GM23338 (cell line): Measurements from ENCODE around the gene EPHA7. TPM values are rescaled to one million over a fixed set of nuclear protein-coding genes. Genes with fewer than 3 reads are reported as not detected.

Experiments used
- ATAC-seq: fragments of 200-7000 bp; cut with Tn5 transposase; 3 replicates; pipeline ENCODE4 v1.9.1; 2020
- DNase-seq: peaks from one replicate; pipeline ENCODE4 v3.0.0-alpha.2; 2015; ENCODE audit warnings: low spot score
- H2AFZ ChIP-seq: fragments of 200-600 bp; sonication (generic); 2 replicates; pipeline ENCODE4 v1.8.0; 2016; ENCODE audit warnings: antibody characterized with exemption, mild to moderate bottlenecking, moderate library complexity
- H3F3A ChIP-seq: fragments of 200-600 bp; sonication (generic); replicated peaks from 2 replicates; pipeline ENCODE4 v1.8.0; 2017; ENCODE audit warnings: antibody characterized with exemption, mixed run types, low read depth
- H3K27ac ChIP-seq: fragments of 200-600 bp; sonication (generic); 2 replicates; pipeline ENCODE4 v1.6.1; 2016; ENCODE audit warnings: low read depth
- H3K27me3 ChIP-seq: fragments of 200-600 bp; sonication (generic); 2 replicates; pipeline ENCODE4 v1.8.0; 2016; ENCODE audit warnings: mild to moderate bottlenecking, mixed run types, moderate library complexity; ENCODE audit not compliant: insufficient read depth
- H3K36me3 ChIP-seq: fragments of 200-600 bp; sonication (generic); 2 replicates; pipeline ENCODE4 v1.8.0; 2016; ENCODE audit warnings: mild to moderate bottlenecking; ENCODE audit not compliant: insufficient read depth
- H3K4me1 ChIP-seq: fragments of 200-600 bp; sonication (generic); 2 replicates; pipeline ENCODE4 v1.8.0; 2016; ENCODE audit warnings: mild to moderate bottlenecking, moderate library complexity; ENCODE audit not compliant: insufficient read depth
- H3K4me2 ChIP-seq: fragments of 200-600 bp; sonication (generic); 2 replicates; pipeline ENCODE4 v1.7.1; 2017; ENCODE audit warnings: mixed run types
- H3K4me3 ChIP-seq: fragments of 200-600 bp; sonication (generic); 2 replicates; pipeline ENCODE4 v1.6.1; 2016; ENCODE audit warnings: mixed run types
- H3K79me2 ChIP-seq: fragments of 200-600 bp; sonication (generic); replicated peaks from 2 replicates; pipeline ENCODE4 v1.8.0; 2017; ENCODE audit warnings: mild to moderate bottlenecking; ENCODE audit not compliant: insufficient read depth
- H3K9me2 ChIP-seq: fragments of 200-600 bp; sonication (generic); 2 replicates; pipeline ENCODE4 v1.8.0; 2017; ENCODE audit not compliant: insufficient read depth
- H4K20me1 ChIP-seq: fragments of 200-600 bp; sonication (generic); replicated peaks from 2 replicates; pipeline ENCODE4 v1.8.0; 2017; ENCODE audit warnings: mild to moderate bottlenecking; ENCODE audit not compliant: insufficient read depth
- H3K27ac Mint-ChIP-seq: 2 replicates; pipeline ENCODE4 v1.8.0; 2020; ENCODE audit warnings: inconsistent platforms, mild to moderate bottlenecking, moderate library complexity, mixed read lengths
- H3K27me3 Mint-ChIP-seq: 3 replicates; pipeline ENCODE4 v1.8.0; 2022; ENCODE audit warnings: low read depth, mild to moderate bottlenecking, moderate library complexity, mixed read lengths, inconsistent platforms; ENCODE audit not compliant: insufficient read depth, poor library complexity
- H3K36me3 Mint-ChIP-seq: 3 replicates; pipeline ENCODE4 v1.8.0; 2021; ENCODE audit warnings: low read depth, mild to moderate bottlenecking, inconsistent platforms, moderate library complexity, mixed read lengths
- H3K4me1 Mint-ChIP-seq: 3 replicates; pipeline ENCODE4 v1.8.0; 2020; ENCODE audit warnings: mild to moderate bottlenecking, inconsistent platforms, mixed read lengths
- H3K4me3 Mint-ChIP-seq: 3 replicates; pipeline ENCODE4 v1.8.0; 2021; ENCODE audit warnings: moderate library complexity, mild to moderate bottlenecking, inconsistent platforms, mixed read lengths
- H3K9me3 Mint-ChIP-seq: 3 replicates; pipeline ENCODE4 v1.8.0; 2020; ENCODE audit warnings: moderate library complexity, mild to moderate bottlenecking, inconsistent platforms, mixed read lengths
- CREB1 ChIP-seq: fragments of 250-450 bp; sonication (Bioruptor Pico); IDR thresholded peaks from 2 replicates; pipeline ENCODE4 v1.5.0; 2020; ENCODE audit warnings: low read depth, mild to moderate bottlenecking, moderate library complexity
- CTCF ChIP-seq, 2 experiments: fragments of 200-600 bp in 1 of 2; sonication (generic) in 1 of 2; conservative IDR thresholded peaks; 2 replicates each; pipeline versions ENCODE4 v1.5.1 to v1.6.1; 2016 to 2017; ENCODE audit warnings: antibody characterized with exemption in 2 of 2, low read depth in 2 of 2, mild to moderate bottlenecking in 2 of 2, moderate library complexity in 1 of 2
- ETS1 ChIP-seq: IDR thresholded peaks from 2 replicates; pipeline ENCODE4 v1.6.1; 2016; ENCODE audit warnings: antibody characterized with exemption
- EZH2 ChIP-seq: fragments of 200-600 bp; sonication (generic); IDR thresholded peaks from one replicate; pipeline ENCODE4 v1.8.0; 2017; ENCODE audit warnings: antibody characterized with exemption, mild to moderate bottlenecking, low read depth; ENCODE audit not compliant: unreplicated experiment
- EZH2phosphoT487 ChIP-seq: fragments of 200-600 bp; sonication (generic); IDR thresholded peaks from one replicate; pipeline ENCODE4 v1.8.1; 2018; ENCODE audit warnings: antibody characterized with exemption; ENCODE audit not compliant: unreplicated experiment
- JUNB ChIP-seq: IDR thresholded peaks from one replicate; pipeline ENCODE4 v1.6.1; 2016; ENCODE audit warnings: antibody characterized with exemption; ENCODE audit not compliant: unreplicated experiment
- REST ChIP-seq: IDR thresholded peaks from one replicate; pipeline ENCODE4 v1.6.1; 2018; ENCODE audit warnings: antibody characterized with exemption; ENCODE audit not compliant: unreplicated experiment
- ZNF114 ChIP-seq: fragments of 250-450 bp; sonication (Bioruptor Pico); IDR thresholded peaks from 2 replicates; pipeline ENCODE4 v1.5.0; 2020; ENCODE audit warnings: mild to moderate bottlenecking, moderate library complexity
- ZNF331 ChIP-seq: fragments of 250-450 bp; sonication (Bioruptor Pico); IDR thresholded peaks from 2 replicates; pipeline ENCODE4 v1.5.0; 2020; ENCODE audit warnings: low read depth, mild to moderate bottlenecking, moderate library complexity
- polyA plus RNA-seq: library from polyadenylated mRNA; unstranded; fragments of >200 nt; fragmentation: Nextera tagmentation; extraction: Ambion mirVana; gene quantifications from 2 replicates; pipeline ENCODE4 v1.2.1, GENCODE V29; 2016
- total RNA-seq: library from RNA; depleted of rRNA; stranded (reverse); fragments of >200 nt; shearing (Covaris generic); gene quantifications from 2 replicates; pipeline ENCODE4 v1.2.3, GENCODE V29; 2014

Gene EPHA7
- total and polyA plus RNA-seq, 2 experiments from 2014 or later, result 3.3 to 7.3 TPM

- H3K27ac Mint-ChIP-seq, result peak overlapping the region; percentile 30; the same call in 1 of the 2 replicates
- H3K9me3 Mint-ChIP-seq, result no peaks in the 10 kb centered on the region; the same call in 2 of the 3 replicates
- TF ChIP-seq ZNF331, result no peak
Observed at GRCh38 chr6:93278241-93278640, 141.1 kb downstream of the EPHA7 start.

GRCh38 chr6:93272896-93273295 is 146.5 kb downstream of the EPHA7 start:
- Histone ChIP-seq H4K20me1 (no peaks in the 10 kb centered on the region), H3K4me2 (no peak overlapping the region), H2AFZ (no peak overlapping the region), H3K27me3 (no peaks in the 10 kb centered on the region), H3K36me3 (no peaks in the 10 kb centered on the region), H3F3A (no peaks in the 10 kb centered on the region), H3K27ac (no peak overlapping the region), H3K79me2 (no peaks in the 10 kb centered on the region), H3K4me3 (no peak overlapping the region), H3K9me2 (no peaks in the 10 kb centered on the region), H3K4me1 (no peaks in the 10 kb centered on the region)
- ATAC-seq, result no peak
- no peaks in the 10 kb centered on the region for H3K9me3 Mint-ChIP-seq
- H3K27ac Mint-ChIP-seq, result no peak overlapping the region
- TF ChIP-seq CREB1, result no peak
- TF ChIP-seq JUNB, result no peak
- H3K4me3 Mint-ChIP-seq, result no peak overlapping the region
- peaks cover 10% of the 10 kb centered on the region for H3K4me1 Mint-ChIP-seq
- DNase-seq, result no peak
- no peaks in the 10 kb centered on the region for H3K27me3 Mint-ChIP-seq
- H3K36me3 Mint-ChIP-seq, result no peaks in the 10 kb centered on the region

More at GRCh38 chr6:93278241-93278640, 141.1 kb downstream of the EPHA7 start:
- Histone ChIP-seq H4K20me1 (no peaks in the 10 kb centered on the region), H3K4me3 (no peak overlapping the region), H3K9me2 (no peaks in the 10 kb centered on the region), H2AFZ (no peak overlapping the region), H3K27me3 (no peaks in the 10 kb centered on the region), H3K79me2 (no peaks in the 10 kb centered on the region), H3K4me2 (no peak overlapping the region), H3K27ac (no peak overlapping the region), H3K4me1 (no peaks in the 10 kb centered on the region), H3K36me3 (no peaks in the 10 kb centered on the region), H3F3A (no peaks in the 10 kb centered on the region)
- ATAC-seq (no peak), DNase-seq (no peak)
- Mint-ChIP-seq H3K4me1 (peaks cover 14% of the 10 kb centered on the region), H3K27me3 (no peaks in the 10 kb centered on the region), H3K4me3 (no peak overlapping the region), H3K36me3 (peaks cover 2% of the 10 kb centered on the region; the same call in 1 of the 3 replicates)

- H3F3A ChIP-seq, result no peaks in the 10 kb centered on the region
- Mint-ChIP-seq H3K4me1 (peaks cover 10% of the 10 kb centered on the region), H3K4me3 (no peak overlapping the region), H3K36me3 (no peaks in the 10 kb centered on the region), H3K27ac (no peak overlapping the region), H3K9me3 (no peaks in the 10 kb centered on the region), H3K27me3 (no peaks in the 10 kb centered on the region)
- H3K36me3 ChIP-seq, result no peaks in the 10 kb centered on the region
- no peak overlapping the region for H3K27ac ChIP-seq
- no peaks in the 10 kb centered on the region for H4K20me1 ChIP-seq
- H3K27me3 ChIP-seq, result no peaks in the 10 kb centered on the region
- H3K4me2 ChIP-seq, result no peak overlapping the region
- H2AFZ ChIP-seq, result no peak overlapping the region
- no peaks in the 10 kb centered on the region for H3K9me2 ChIP-seq
- no peaks in the 10 kb centered on the region for H3K79me2 ChIP-seq
- no peak for ATAC-seq
- H3K4me3 ChIP-seq, result no peak overlapping the region
- H3K4me1 ChIP-seq, result no peaks in the 10 kb centered on the region
- no peak for DNase-seq
- TF ChIP-seq ZNF114 (no peak), CTCF (conservative IDR thresholded peaks at IDR 0.05; ENCODE audit: low read depth in 2 of 2) (no peak), ETS1 (no peak), EZH2phosphoT487 (no peak), JUNB (no peak), EZH2 (no peak), CREB1 (no peak), REST (no peak), ZNF331 (no peak)
Observed at GRCh38 chr6:93272211-93272610, 147.1 kb downstream of the EPHA7 start.
